Measurements from ENCODE around the gene CEP78.
"Not testable (repeated sequence)": the region's sequence is repeated elsewhere in the genome, so short reads cannot be mapped to it uniquely, and the experiment has no call there.

Gene CEP78, protein sequence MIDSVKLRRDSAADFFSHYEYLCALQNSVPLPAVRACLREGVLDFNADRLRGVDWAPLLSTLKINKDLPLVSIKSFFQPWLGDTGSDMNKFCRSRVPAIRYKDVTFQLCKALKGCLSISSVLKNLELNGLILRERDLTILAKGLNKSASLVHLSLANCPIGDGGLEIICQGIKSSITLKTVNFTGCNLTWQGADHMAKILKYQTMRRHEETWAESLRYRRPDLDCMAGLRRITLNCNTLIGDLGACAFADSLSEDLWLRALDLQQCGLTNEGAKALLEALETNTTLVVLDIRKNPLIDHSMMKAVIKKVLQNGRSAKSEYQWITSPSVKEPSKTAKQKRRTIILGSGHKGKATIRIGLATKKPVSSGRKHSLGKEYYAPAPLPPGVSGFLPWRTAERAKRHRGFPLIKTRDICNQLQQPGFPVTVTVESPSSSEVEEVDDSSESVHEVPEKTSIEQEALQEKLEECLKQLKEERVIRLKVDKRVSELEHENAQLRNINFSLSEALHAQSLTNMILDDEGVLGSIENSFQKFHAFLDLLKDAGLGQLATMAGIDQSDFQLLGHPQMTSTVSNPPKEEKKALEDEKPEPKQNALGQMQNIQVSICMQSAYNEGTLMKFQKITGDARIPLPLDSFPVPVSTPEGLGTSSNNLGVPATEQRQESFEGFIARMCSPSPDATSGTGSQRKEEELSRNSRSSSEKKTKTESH

DNA sequence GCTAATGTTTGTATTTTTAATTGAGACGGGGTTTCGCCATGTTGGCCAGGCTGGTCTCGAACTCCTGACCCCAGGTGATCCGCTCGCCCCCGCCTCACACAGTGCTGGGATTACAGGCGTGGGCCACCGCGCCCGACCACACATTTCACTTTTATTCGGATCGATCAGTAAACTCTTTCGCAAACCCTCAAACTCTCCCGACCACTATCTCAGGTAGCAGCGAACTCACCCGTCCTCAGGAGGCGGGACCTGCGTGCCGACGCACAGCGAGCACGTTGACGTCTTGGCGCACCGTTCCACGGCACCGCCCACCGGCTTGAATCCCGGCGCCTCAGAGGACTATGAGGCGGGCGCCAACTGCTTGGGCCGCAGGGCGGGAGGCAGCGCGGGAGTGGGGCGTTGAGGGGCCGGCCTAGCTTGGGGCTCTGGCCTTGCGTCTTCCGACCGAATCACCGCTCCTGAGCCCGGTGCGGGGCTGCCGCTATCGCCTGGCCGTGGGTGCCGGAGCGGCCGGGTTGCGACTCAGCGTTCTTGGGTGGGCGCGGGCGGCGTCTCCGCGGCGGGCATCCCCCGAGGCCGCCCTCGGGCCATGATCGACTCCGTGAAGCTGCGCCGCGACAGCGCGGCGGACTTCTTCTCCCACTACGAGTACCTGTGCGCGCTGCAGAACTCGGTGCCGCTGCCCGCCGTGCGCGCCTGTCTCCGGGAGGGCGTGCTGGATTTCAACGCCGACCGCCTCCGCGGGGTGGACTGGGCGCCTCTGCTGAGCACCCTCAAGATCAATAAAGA, at the start of gene CEP78:
Gene CEP78, plus strand, starts transcription at position 314 of the 789 bp plus-strand sequence. Its CDS starts 276 bp downstream, at position 590.
- DNase-seq: peak; percentile 56

DNA sequence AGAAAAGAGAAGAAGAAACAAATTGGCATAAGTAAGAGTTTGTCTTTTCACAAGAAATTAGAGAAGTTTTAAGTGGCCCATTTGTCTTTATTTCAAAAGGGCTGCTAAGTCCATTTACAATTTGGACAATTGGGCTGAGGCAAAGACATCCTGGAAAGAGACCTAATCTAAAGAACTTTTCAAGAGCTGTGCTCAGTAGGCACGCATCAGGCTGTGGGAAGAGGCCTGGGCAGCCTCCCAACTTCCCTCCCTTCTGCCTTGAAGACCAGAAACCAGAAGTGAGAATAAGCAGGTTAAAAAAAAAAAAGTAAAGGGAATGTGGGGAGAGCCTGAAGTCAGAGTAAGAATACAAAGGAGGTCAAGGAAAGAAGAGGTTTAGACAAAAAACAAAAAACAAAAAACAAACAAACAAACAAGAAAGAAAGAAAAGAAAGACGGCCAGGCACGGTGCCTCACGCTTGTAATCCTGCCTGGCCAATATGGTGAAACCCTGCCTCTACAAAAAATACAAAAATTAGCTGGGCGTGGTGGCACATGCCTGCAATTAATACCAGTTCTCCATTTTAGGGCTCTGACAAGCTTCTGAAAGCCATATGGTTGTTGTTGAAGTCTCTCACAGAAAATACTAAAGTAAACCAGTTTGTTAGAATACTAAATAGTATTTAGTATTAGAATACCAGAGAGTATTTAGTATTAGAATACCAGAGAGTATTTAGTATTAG, 48.0 kb upstream of the CEP78 start:
- DNase-seq: no peak

DNA sequence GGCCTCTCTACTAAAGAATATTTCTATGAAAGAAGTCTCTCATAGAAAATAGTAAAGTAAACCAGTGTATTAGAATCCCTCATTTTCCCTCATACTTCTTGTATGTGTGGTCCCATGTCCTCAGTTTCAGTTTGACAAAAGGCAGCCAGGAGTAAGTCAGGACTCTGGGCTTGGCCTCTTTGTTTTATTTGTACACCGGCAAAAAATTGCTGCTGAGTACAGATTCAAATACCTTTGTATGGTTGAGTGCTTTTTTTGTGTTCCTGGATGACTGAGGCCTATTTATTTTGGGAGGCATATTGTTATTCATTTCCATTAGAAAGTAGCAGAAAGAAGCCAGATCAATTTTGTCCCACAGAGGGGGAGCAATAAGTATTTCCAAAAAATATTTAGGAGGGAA, 47.3 kb upstream of the CEP78 start:
- no peak for DNase-seq

DNA sequence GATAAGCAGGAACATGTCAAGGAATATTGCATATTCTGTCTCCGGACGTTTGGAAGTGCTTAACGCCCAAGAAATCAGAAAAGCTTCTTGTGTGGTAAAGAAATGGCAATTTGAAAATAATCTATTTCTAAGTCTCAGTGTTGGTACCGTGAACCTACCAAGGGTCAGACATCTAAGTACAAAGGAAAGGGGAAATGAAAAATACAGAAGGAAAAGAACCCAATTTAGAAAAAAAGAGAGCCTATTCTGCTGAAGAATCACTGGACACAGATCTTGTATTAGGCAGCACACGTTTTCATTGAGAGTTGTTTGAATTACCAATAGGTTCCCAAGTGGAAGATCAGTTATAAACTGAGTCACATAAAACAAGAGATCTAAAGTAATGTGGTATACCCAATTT, 46.9 kb upstream of the CEP78 start:
- DNase-seq: no peak

DNA sequence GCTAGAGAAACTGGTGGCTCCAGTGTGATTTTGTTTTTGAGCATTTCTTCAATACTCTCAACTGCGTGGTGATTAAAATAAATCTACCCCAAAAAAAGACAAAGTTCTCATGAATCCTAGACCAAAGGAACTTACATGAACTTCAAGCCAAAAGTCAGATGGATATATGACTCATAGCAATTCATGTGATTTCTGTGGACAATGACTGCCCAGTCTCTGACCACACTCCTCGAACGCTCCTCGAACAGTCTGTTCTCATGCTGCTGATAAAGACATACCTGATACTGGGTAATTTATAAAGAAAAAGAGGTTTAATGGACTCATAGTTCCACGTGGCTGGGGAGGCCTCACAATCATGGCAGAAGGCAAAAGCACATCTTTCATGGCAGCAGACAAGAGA, 46.4 kb upstream of the CEP78 start:
- DNase-seq: no peak

DNA sequence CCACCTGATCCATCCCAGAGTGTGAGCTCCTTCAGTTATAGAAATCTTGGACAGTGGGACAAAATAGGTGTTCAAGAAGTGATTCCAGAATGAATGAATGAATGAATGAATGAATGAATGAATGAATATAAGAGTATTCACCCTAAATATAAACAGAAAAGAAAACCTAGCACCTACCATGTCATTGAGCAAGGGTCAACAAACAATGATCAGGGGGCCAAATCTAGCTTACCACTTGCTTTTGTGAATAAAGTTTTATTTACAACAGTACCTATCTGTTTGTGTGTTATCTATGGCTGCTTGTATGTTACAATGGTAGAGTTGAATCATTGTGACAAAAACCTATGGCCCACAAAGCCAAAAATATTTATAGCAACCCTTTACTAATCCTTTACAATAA, 43.9 kb upstream of the CEP78 start:
- no peak for DNase-seq

DNA sequence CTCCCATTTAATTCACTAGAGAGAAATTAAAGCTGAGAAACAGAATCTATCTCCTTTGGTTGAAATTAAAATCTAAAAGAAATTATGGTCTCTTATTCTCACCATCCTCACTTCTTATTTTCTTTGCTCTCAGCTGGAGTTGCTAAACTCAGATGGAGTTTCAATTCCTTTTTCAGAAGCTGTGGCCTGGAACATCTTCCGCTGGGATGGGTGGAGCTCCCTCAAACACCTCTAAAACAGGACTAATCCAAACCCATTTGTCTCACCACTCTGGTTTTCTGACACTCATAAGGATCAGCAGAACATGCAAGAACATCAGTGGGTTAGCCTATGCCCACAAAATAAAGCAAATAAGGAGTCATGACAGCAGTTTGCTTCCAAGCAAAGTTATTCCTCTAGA, 39.6 kb upstream of the CEP78 start:
- no peak for DNase-seq

DNA sequence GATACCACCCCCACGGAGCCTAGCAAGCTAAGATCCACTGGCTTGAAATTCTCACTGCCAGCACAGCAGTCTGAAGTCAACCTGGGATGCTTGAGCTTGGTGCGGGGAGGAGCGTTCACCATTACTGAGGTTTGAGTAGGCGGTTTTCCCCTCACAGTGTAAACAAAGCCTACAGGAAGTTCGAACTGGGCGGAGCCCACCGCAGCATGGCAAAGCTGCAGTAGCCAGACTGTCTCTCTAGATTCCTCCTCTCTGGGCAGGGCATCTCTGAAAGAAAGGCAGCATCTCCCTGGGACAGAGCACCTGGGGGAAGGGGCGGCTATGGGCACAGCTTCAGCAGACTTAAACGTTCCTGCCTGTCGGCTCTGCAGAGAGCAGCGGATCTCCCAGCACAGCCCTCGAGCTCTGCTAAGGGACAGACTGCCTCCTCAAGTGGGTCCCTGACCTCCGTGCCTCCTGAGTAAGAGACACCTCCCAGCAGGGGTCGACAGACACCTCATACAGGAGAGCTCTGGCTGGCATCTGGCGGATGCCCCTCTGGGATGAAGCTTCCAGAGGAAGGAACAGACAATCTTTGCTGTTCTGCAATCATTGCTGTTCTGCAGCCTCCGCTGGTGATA, 34.6 kb upstream of the CEP78 start:
- not testable (repeated sequence) for DNase-seq

DNA sequence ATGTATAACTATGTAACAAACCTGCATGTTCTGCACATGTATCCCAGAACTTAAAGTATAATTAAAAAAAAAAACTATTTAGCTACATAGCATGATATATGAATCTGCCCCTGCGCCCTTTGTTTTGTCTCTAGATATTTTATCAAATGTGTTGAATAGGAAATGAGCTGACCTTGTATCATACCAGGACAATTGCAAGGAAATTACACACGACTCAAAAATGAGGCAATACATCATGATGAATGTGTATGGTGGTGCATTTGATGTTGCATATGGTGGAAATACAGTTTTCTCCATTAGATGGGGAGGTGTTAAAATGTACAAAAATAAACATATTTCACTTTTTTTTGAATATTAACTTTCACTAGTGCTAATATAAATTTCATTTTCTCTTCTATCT, 28.6 kb upstream of the CEP78 start:
- no peak for DNase-seq

DNA sequence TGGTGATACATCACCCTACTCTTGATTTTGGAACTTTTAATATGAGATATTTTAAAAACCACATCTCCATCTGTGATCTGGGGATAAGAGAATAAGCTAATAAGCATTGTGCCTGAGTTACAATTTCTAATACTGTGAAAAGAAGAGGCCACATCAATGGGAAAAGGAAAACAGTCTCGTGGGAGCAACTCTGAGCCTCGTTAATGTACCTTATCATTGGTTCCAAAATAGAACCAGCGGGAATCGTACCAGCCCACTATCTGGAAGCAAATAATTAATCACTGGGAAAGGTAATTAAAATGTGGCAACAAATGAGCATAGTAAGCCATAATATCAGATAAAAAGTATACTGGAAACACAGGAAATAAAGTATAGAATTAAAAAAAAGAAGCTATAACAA, 28.0 kb upstream of the CEP78 start:
- DNase-seq: no peak

DNA sequence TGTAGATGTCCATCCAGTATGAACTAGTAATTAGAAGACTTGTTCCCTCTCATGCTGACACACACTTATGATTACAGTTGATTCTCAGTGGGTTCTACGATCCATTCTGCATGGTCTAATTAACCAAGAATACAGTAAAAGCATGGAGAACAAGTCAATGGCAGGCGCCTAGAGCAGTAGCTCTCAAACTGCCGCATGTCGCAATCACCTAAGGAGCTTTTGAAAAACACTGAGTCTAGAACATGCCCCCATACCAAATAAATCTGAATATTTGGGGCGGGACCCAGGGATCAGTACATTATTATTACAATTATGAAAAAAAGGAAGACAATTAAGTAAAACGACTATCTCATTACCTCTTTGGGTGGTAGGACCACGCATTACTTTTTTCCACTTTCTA, 26.7 kb upstream of the CEP78 start:
- no peak for DNase-seq

DNA sequence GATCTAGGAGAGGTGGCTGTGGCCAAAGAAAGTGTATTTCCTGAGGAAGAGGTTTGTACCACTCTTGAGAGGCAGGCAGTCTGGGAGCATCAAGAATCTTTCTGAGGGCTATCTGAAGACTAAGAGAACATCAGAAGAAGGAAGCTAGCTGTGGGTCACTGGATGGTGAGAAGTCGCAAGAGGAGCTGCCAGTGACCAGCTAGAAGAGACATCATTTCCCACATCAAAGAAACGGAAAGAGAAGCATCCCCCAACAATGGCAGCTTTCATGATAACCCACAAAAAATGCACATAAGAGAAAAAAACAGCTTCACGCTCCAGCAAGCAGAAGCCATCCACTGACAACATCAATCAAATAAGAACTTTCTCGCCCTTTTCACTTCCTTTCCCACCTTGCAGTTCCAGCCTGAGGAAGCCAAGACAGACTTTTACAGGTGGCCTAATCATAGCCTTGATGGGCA, 25.0 kb upstream of the CEP78 start:
- DNase-seq: no peak

DNA sequence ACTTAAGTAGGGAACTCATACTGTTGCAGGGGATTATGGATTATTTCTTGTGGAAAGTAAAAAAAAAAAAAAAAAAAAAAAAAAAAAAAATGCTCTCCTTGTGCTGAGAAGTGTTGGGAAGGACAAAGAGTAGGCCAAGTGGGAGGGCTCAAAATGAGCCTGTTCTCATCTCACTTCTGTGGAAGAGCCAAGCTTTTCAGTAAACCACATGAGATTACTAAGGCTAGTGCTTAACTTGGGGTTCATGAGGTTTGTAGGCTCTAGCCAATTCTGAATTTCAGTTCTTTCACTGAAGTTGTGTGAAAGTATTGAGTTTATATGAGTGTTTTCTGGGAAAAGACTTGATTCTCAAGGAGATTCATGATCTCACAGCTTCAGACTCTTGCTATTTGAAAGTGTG, 23.0 kb upstream of the CEP78 start:
- no peak for DNase-seq

DNA sequence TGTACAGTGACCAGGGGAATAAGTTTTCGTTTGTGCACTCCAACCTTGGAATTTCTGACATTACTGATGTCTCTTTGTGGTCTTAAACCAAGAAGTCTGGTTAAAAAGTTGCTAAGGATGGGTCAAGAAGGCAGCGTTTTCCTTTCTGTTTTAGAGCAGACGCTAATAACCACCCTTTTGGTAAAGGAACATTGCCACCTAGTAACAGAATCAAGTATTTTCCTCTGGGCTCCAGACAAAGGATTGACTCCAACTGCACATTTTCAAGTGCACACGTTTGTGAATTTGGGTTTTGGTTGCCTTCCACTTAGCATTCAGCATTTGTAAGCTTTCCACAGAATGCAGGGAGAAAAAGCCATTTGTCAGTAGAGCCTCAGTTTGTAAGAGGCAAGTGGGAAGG, 22.2 kb upstream of the CEP78 start:
- no peak for DNase-seq

DNA sequence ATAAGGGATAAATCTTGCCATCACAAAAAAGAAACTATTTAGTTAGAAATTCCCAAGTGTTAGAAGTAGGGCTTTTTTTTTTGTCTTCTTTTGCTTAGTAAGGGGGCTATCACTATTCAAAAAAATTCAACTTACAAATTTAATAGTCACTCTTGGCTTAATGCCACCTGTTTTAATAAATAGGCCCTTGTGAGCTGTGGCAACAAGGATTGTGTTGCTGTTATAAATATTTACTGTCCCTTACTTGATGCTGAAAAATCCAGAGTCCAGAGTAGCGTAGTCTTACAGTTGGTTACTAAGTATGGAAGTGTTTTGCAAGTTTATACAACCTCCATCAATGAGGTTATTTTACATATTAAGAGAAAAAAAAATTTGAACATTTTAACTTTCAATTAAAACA, 21.4 kb upstream of the CEP78 start:
- DNase-seq: no peak

DNA sequence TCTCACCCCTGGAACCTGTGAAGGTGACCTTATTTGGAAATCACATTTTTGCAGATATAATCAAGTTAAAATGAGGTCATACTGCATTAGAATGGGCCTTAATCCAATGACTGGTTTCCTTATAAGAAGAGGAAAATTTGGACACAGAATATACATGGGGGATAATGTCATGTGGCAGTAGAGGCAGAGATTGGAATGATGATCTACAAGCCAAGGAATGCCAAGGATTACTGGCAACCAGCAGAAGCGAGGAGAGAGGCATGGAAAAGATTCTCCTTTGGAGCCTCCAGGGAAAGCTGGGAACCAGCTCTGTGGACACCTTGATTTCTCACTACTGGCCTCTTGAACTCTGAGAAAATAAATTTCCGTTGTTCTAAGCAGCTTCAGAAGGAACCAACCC, 20.2 kb upstream of the CEP78 start:
- DNase-seq: no peak

DNA sequence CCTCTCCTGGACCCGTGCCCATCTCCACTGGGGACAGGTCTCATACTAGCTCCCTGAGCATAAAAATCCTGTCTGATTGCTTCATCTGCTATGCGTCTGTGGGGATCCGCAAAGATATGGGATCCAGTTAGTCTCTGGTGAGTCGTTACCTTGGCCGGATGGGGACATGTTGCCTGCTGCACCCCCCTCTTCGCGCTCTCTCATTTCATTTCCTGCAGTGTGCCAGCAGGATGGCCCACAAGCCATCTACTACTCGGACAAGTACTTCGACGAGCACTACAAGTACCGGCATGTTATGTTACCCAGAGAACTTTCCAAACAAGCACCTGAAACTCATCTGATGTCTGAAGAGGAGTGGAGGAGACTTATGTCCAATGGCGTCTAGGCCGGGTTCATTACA, 17.0 kb upstream of the CEP78 start:
- peak; percentile 17 for DNase-seq

DNA sequence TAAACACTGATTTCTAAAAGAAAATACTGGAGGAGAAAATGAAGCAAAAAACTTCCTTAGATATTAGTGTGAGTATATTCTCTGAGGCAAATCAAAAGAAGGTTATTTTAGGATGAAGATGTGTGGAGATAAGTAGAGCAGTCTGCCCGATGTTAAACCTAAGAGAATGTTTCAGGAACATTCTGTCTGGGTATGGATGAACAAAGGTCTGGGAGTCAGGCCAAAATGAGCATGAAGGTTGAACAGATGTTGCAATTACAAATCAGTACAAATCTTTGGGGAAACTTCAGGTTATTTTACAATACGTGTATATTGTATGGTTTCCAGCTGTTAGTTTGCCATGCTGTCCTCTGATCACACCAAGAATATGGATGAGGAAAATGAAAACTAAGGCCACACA, 14.4 kb upstream of the CEP78 start:
- DNase-seq: no peak

DNA sequence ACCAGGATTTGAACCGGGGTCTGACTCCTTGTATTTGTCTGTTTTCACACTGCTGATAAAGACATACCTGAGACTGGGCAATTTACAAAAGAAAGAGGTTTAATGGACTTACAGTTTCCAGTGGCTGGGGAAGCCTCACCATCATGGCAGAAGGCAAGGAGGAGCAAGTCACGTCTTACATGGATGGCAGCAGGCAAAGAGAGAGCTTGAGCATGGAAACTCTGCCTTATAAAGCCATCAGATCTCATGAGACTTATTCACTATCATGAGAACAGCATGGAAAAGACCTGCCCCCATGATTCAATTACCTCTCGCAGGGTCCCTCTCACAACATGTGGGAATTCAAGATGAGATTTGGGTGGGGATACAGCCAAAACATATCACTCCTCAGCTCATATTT, 14.0 kb upstream of the CEP78 start:
- not testable (repeated sequence) for DNase-seq

DNA sequence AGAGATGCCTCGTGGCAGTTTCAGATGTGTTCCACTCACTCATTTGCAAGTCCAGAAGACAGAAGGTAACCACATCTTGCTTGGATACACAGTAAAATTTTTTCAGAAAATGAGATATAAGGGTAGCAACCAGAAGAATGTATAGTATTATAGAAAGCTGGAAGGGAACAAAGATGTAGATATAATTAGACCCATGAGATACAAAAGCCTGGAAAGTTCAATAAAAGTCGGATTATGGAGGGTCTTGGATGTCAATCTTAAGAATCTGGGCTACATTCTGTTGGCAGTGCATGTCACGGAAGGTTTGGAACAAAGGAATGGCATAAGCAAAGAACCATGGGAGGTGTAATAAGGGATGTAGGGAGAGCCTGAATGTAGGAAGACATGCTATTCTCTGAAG, 5.1 kb upstream of the CEP78 start:
- no peak for DNase-seq

DNA sequence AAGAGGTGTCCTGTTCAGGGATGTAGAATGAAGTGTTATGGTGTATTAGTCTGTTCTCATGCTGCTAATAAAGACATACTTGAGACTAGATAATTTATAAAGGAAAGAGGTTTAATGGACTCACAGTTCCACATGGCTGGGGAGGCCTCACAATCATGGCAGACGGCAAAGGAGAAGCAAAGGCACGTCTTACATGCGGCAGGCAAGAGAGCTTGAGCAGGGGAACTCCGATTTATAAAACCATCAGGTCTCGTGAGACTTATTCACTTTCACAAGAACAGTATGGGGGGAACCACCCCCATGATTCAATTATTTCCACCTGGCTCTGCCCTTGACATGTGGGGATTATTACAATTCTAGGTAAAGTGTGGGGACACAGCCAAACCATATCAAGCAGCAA, 3.4 kb upstream of the CEP78 start:
- DNase-seq: not testable (repeated sequence)

DNA sequence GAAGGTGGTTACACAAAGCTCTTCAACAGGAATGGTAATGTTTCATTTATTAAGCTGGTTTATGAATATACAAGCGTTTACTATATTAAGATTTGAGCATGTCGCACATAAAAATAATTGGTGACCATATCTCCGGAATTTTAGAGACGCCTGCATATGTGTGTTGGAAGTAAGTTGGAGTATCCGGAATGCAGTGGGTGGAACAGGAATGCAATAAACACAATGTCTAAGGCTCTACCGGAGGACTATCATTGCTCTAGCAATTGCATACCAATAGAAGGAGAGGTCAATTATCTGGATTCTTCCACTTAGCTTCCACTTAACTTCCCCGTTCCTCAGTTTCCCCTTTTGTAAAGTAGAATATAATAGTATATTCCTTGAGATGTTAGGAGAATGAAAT, 1.1 kb upstream of the CEP78 start:
- no peak for DNase-seq
